ENCODE results near the gene TAGLN2. TPM values are rescaled to one million over a fixed set of nuclear protein-coding genes. Genes with fewer than 3 reads are reported as not detected.
"Not testable (repeated sequence)": the region's sequence is repeated elsewhere in the genome, so short reads cannot be mapped to it uniquely, and the experiment has no call there.

TAGLN2 gene
- total RNA-seq, 1 donor from 2014 or later, result 110 TPM

DNA sequence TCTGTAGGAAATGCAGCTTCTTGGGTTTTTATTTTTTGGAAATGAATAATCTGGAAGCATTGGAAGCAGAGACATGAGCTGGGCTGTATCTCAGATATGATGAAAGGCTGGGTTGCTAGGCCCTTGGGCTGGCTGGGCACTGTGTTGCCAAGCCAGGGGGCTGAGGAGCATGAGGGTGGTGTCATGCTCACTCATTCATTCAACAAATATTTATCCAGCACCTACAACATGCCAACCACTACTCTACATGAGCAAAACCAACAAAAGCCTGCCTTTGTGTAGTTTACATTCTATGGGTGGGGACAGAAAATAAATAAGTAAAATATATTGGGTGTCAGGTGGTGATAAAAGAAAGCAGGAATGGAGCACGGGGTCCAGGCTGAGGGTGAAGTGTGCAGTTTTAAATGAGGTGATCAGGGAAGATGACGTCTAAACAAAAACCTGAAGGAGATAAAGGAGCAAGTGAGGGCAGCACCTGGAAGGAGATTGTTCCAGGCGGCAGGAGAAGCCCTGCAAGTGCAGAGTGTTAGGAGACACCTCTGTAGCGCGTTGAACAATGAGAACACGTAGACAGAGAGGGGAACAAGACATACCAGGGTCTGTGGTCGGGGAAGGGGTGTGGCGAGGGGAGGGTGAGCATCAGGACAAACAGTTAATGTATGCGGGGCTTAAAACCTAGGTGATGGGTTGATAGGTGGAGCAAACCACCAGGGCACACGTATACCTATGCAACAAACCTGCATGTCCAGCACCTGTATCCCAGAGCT is 10.9 kb downstream of the TAGLN2 start:
- no peaks in the 10 kb centered on the region for H3K27me3 ChIP-seq (ENCODE audit: low read depth)
- no peak for DNase-seq
- no peak for TF ChIP-seq CTCF (IDR thresholded peaks at IDR 0.05; ENCODE audit: borderline replicate concordance)
- H3K36me3 ChIP-seq, result peaks cover 32% of the 10 kb centered on the region
- no peak overlapping the region for H3K4me3 ChIP-seq
- no peaks in the 10 kb centered on the region for H3K9me3 ChIP-seq (replicated peaks)
- H3K4me1 ChIP-seq, result peaks cover 69% of the 10 kb centered on the region
- no peak overlapping the region for H3K27ac ChIP-seq (replicated peaks)
- intact Hi-C loops (cut with micrococcal nuclease), result no loop called here

- no peaks in the 10 kb centered on the region for H3K27me3 ChIP-seq (ENCODE audit: low read depth)
- peaks cover 61% of the 10 kb centered on the region for H3K4me1 ChIP-seq
- H3K9me3 ChIP-seq (replicated peaks), result no peaks in the 10 kb centered on the region
- peaks cover 23% of the 10 kb centered on the region for H3K36me3 ChIP-seq
- H3K27ac ChIP-seq (replicated peaks), result no peak overlapping the region
- intact Hi-C loops (cut with micrococcal nuclease), result no loop called here
- DNase-seq, result no peak
- no peak overlapping the region for H3K4me3 ChIP-seq
- TF ChIP-seq CTCF (IDR thresholded peaks at IDR 0.05; ENCODE audit: borderline replicate concordance), result no peak
These were observed 11.7 kb downstream of the TAGLN2 start for GRCh38 chr1:159913451-159914192.

DNA sequence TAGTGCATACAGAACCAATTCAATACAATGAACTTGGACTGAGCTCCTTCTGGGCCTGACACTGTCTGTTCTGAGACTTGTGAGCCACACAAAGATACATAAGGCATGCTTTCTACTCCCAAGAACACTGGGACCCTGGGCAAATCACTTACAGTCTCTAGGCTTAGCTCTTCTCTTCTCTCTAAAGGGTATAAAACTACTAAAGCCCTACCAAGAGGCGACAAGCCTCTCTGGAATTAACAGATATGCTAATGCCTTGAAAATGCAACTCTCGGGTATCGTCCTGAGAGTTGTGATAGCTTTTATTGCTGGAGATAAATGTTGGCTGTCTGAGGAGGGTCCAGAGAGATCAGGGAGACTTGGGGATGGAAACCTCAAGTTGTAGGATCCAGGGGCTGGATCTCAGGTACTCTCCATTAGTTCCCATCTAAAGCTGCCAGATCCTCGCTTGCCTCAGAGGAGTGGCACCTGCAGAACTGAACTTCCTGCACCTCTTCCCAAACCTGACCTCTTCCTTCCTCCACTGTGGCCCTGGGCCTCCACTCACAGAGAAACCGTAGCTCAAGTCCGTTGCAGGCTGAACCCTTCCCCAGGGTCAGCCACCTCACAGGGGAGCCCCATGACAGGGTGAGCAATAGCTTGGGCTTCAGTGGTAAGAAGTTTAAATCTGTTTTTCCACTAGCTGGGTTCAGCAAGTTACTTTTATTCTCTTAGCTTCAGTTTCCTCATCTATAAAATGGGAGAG is 13.8 kb downstream of the TAGLN2 start:
- DNase-seq, result no peak
- H3K9me3 ChIP-seq (replicated peaks), result no peaks in the 10 kb centered on the region
- H3K4me1 ChIP-seq, result peaks cover 39% of the 10 kb centered on the region
- no peaks in the 10 kb centered on the region for H3K27me3 ChIP-seq (ENCODE audit: low read depth)
- H3K27ac ChIP-seq (replicated peaks), result peak overlapping the region; percentile 74
- intact Hi-C loops (cut with micrococcal nuclease), result no loop called here
- no peak for TF ChIP-seq CTCF (IDR thresholded peaks at IDR 0.05; ENCODE audit: borderline replicate concordance)
- peaks cover 2% of the 10 kb centered on the region for H3K36me3 ChIP-seq
- no peak overlapping the region for H3K4me3 ChIP-seq

DNA sequence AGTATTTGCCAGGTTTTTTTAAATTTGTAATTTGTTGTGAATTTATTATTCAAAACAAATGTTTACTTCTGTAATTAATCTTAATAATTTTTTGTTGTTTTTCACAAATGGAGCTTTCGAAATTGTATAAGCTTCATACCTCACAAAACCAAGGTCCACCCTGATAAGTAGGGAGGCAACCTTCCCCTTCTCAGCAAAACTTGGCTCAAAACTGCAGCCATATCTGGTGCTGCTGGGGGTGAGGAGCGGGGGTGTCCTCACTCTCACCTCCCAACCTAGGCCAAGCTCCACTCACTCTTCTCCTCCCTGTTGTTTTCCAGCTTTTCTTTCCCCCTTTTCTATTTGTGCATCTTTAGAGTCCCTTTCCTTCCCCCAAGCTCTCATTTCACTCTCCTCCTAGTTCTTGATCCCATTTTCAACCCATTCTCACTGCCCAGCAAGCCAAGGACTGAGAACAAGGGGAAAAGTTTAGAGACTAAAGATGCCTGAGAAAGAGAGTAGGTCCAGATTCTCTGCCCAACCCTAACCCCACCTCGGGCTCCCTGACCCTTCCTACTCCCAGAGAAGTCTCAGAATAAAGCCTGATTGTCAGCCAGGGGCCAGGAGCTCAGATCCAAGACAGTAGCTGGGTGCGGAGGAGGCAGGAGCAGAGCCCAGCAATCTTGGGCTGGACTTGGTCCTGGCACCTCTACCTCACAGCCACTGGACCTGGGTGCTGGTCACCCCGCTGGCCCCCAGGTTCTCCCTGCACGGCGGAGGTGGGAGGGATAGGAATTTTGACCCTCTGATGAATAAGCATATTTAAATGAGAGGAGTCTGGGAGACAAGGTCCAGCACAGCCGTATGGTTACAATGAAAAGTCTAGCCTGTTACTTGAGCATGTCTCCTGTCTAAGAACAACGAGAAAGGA is 17.0 kb downstream of the TAGLN2 start:
- Histone ChIP-seq H3K27me3 (ENCODE audit: low read depth) (no peaks in the 10 kb centered on the region), H3K9me3 (replicated peaks) (peaks cover 13% of the 10 kb centered on the region), H3K36me3 (no peaks in the 10 kb centered on the region), H3K4me3 (no peak overlapping the region), H3K4me1 (peaks cover 28% of the 10 kb centered on the region), H3K27ac (replicated peaks) (no peak overlapping the region)
- no peak for DNase-seq
- intact Hi-C loops (cut with micrococcal nuclease), result no loop called here
- TF ChIP-seq CTCF (IDR thresholded peaks at IDR 0.05; ENCODE audit: borderline replicate concordance), result no peak

GRCh38 chr1:159906960-159907359 is 18.3 kb downstream of the TAGLN2 start:
- intact Hi-C loops (cut with micrococcal nuclease), result no loop called here
- H3K36me3 ChIP-seq, result no peaks in the 10 kb centered on the region
- no peaks in the 10 kb centered on the region for H3K27me3 ChIP-seq (ENCODE audit: low read depth)
- peaks cover 18% of the 10 kb centered on the region for H3K4me1 ChIP-seq
- no peak for TF ChIP-seq CTCF (IDR thresholded peaks at IDR 0.05; ENCODE audit: borderline replicate concordance)
- DNase-seq, result no peak
- H3K4me3 ChIP-seq, result no peak overlapping the region
- H3K27ac ChIP-seq (replicated peaks), result no peak overlapping the region
- peaks cover 13% of the 10 kb centered on the region for H3K9me3 ChIP-seq (replicated peaks)

DNA sequence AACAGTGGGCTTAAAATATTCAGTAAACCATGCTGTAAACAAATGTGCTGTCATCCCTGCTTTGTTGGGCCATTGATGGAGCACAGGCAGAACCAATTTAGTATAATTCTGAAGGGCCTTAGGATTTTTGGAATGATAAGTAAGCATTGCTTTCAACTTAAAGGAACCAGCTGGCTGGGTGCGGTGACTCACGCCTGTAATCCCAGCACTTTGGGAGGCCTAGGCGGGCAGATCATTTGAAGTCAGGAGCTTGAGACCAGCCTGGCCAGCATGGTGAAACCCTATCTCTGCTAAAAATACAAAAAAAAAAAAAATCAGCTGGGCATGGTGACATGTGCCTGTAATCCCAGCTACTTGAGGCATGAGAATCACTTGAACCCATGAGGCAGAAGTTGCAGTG is 21.3 kb downstream of the TAGLN2 start:
- not testable (repeated sequence) for DNase-seq

More for the DNA sequence above, 21.3 kb downstream of the TAGLN2 start:
- H3K27ac ChIP-seq (replicated peaks); H3K4me3 ChIP-seq; intact Hi-C loops (cut with micrococcal nuclease); H3K36me3 ChIP-seq; H3K27me3 ChIP-seq (ENCODE audit: low read depth): not testable (repeated sequence)
- peaks cover 13% of the 10 kb centered on the region for H3K9me3 ChIP-seq (replicated peaks)
- peaks cover 19% of the 10 kb centered on the region for H3K4me1 ChIP-seq
